ENCODE results near the gene TNNT3. TPM values are rescaled to one million over a fixed set of nuclear protein-coding genes. Genes with fewer than 3 reads are reported as not detected.

Gene TNNT3
- polyA plus RNA-seq, 3 donors from 2014 or later: not detected

GRCh38 chr11:1917523-1918435 lies 1.7 kb upstream of the TNNT3 start:
- Mint-ChIP-seq H3K36me3 (no peaks in the 10 kb centered on the region), H3K27ac (no peak overlapping the region), H3K4me3 (no peak overlapping the region), H3K9me3 (no peaks in the 10 kb centered on the region), H3K4me1 (peaks cover 8 to 18% of the 10 kb centered on the region in 2 donors), H3K27me3 (ENCODE audit: low read depth in 3 of 3) (peaks cover 6 to 22% (median 16%) of the 10 kb centered on the region in 3 donors)
- DNase-seq: no peak

- Mint-ChIP-seq H3K27ac (no peak overlapping the region), H3K9me3 (no peaks in the 10 kb centered on the region), H3K27me3 (ENCODE audit: low read depth in 3 of 3) (peaks cover 9 to 22% (median 16%) of the 10 kb centered on the region in 3 donors), H3K4me3 (no peak overlapping the region), H3K36me3 (no peaks in the 10 kb centered on the region), H3K4me1 (peaks cover 8 to 19% of the 10 kb centered on the region in 2 donors)
- DNase-seq: no peak
Measured at GRCh38 chr11:1918436-1919315, 827 bp upstream of the TNNT3 start.

- H3K27ac Mint-ChIP-seq: no peak overlapping the region
- H3K4me1 Mint-ChIP-seq: peaks cover 8 to 13% of the 10 kb centered on the region in 2 donors
- H3K9me3 Mint-ChIP-seq: no peaks in the 10 kb centered on the region
- H3K4me3 Mint-ChIP-seq: no peak overlapping the region
- no peaks in the 10 kb centered on the region for H3K36me3 Mint-ChIP-seq
- DNase-seq: no peak
- peaks cover 10 to 17% (median 16%) of the 10 kb centered on the region in 3 donors for H3K27me3 Mint-ChIP-seq (ENCODE audit: low read depth in 3 of 3)
Measured at GRCh38 chr11:1920128-1920908, 815 bp downstream of the TNNT3 start.

- no peaks in the 10 kb centered on the region for H3K9me3 Mint-ChIP-seq
- DNase-seq: no peak
- H3K27me3 Mint-ChIP-seq (ENCODE audit: low read depth in 3 of 3): peaks cover 9 to 17% (median 16%) of the 10 kb centered on the region in 3 donors
- H3K27ac Mint-ChIP-seq: no peak overlapping the region
- H3K4me3 Mint-ChIP-seq: no peak overlapping the region
- no peaks in the 10 kb centered on the region for H3K36me3 Mint-ChIP-seq
- peaks cover 1 to 9% of the 10 kb centered on the region in 2 donors for H3K4me1 Mint-ChIP-seq
Measured at GRCh38 chr11:1920909-1921573, 1.5 kb downstream of the TNNT3 start.

GRCh38 chr11:1921574-1922141 lies 2.2 kb downstream of the TNNT3 start:
- H3K27ac Mint-ChIP-seq: no peak overlapping the region
- H3K36me3 Mint-ChIP-seq: no peaks in the 10 kb centered on the region
- no peaks in the 10 kb centered on the region for H3K9me3 Mint-ChIP-seq
- H3K4me3 Mint-ChIP-seq: no peak overlapping the region
- peaks cover 9 to 16% (median 15%) of the 10 kb centered on the region in 3 donors for H3K27me3 Mint-ChIP-seq (ENCODE audit: low read depth in 3 of 3)
- no peak for DNase-seq
- H3K4me1 Mint-ChIP-seq: peaks cover 0 to 7% of the 10 kb centered on the region in 2 donors

- H3K4me3 Mint-ChIP-seq: no peak overlapping the region
- DNase-seq: no peak
- H3K9me3 Mint-ChIP-seq: no peaks in the 10 kb centered on the region
- H3K4me1 Mint-ChIP-seq: peaks cover 0 to 5% of the 10 kb centered on the region in 2 donors
- H3K36me3 Mint-ChIP-seq: no peaks in the 10 kb centered on the region
- no peak overlapping the region for H3K27ac Mint-ChIP-seq
- H3K27me3 Mint-ChIP-seq (ENCODE audit: low read depth in 3 of 3): peaks cover 9 to 16% (median 13%) of the 10 kb centered on the region in 3 donors
Measured at GRCh38 chr11:1922481-1923081, 3.1 kb downstream of the TNNT3 start.

- DNase-seq: no peak
- no peaks in the 10 kb centered on the region for H3K36me3 Mint-ChIP-seq
- H3K27me3 Mint-ChIP-seq (ENCODE audit: low read depth in 3 of 3): peaks cover 8 to 12% (median 9%) of the 10 kb centered on the region in 3 donors
- H3K9me3 Mint-ChIP-seq: no peaks in the 10 kb centered on the region
- peak overlapping the region in 1 of 6 donors; percentile 47 for H3K27ac Mint-ChIP-seq
- H3K4me3 Mint-ChIP-seq: no peak overlapping the region
- H3K4me1 Mint-ChIP-seq: peaks cover 0 to 5% of the 10 kb centered on the region in 2 donors
Measured at GRCh38 chr11:1923201-1923956, 3.9 kb downstream of the TNNT3 start.

GRCh38 chr11:1924181-1924580 lies 4.7 kb downstream of the TNNT3 start:
- Mint-ChIP-seq H3K36me3 (no peaks in the 10 kb centered on the region), H3K9me3 (no peaks in the 10 kb centered on the region), H3K4me1 (peaks cover 0 to 2% of the 10 kb centered on the region in 2 donors), H3K27me3 (ENCODE audit: low read depth in 3 of 3) (peaks cover 8 to 12% (median 9%) of the 10 kb centered on the region in 3 donors), H3K4me3 (peak overlapping the region in 1 of 5 donors; percentile 8), H3K27ac (peak overlapping the region in 1 of 6 donors; percentile 47)
- DNase-seq: no peak

- no peaks in the 10 kb centered on the region for H3K9me3 Mint-ChIP-seq
- peaks cover 0 to 2% of the 10 kb centered on the region in 2 donors for H3K4me1 Mint-ChIP-seq
- H3K27ac Mint-ChIP-seq: no peak overlapping the region
- H3K36me3 Mint-ChIP-seq: no peaks in the 10 kb centered on the region
- no peak for DNase-seq
- H3K27me3 Mint-ChIP-seq (ENCODE audit: low read depth in 3 of 3): peaks cover 6 to 9% (median 8%) of the 10 kb centered on the region in 3 donors
- no peak overlapping the region for H3K4me3 Mint-ChIP-seq
Measured at GRCh38 chr11:1924646-1925372, 5.3 kb downstream of the TNNT3 start.

- H3K36me3 Mint-ChIP-seq: no peaks in the 10 kb centered on the region
- peaks cover 3 to 9% (median 7%) of the 10 kb centered on the region in 3 donors for H3K27me3 Mint-ChIP-seq (ENCODE audit: low read depth in 3 of 3)
- peaks cover 4 to 5% of the 10 kb centered on the region in 2 donors for H3K4me1 Mint-ChIP-seq
- no peak overlapping the region for H3K4me3 Mint-ChIP-seq
- no peak overlapping the region for H3K27ac Mint-ChIP-seq
- no peaks in the 10 kb centered on the region for H3K9me3 Mint-ChIP-seq
- no peak for DNase-seq
Measured at GRCh38 chr11:1925373-1926155, 6.1 kb downstream of the TNNT3 start.
